PC-9 (cell line): ENCODE results near the gene NRXN2.

Experiments
- CTCF ChIP-seq: fragments of 200-600 bp; sonication (generic); conservative IDR thresholded peaks from 2 replicates; pipeline ENCODE4 v1.6.1; 2017; ENCODE audit warnings: mixed run types, antibody characterized with exemption, mild to moderate bottlenecking, moderate library complexity
- EZH2 ChIP-seq: fragments of 200-600 bp; sonication (generic); IDR thresholded peaks from 2 replicates; pipeline ENCODE4 v1.8.0; 2017; ENCODE audit warnings: antibody characterized with exemption, low read depth

- no peak for TF ChIP-seq CTCF
- no peak for TF ChIP-seq EZH2
These were observed 38.6 kb downstream of the NRXN2 start for GRCh38 chr11:64684357-64684756.
